Endothelial cell of umbilical vein (primary cell): ENCODE data around the gene TSPAN18.

ENCODE experiments used
- POLR2A ChIP-seq: IDR thresholded peaks from 2 replicates; pipeline ENCODE4 v1.6.1; 2012; ENCODE audit warnings: low read depth, mild to moderate bottlenecking, control low read depth, low read length
- TF ChIP-seq, protein P1 (sequence below), 2 donors: IDR thresholded peaks; 1 replicate in 1 of 2; 2 replicates in 1 of 2; pipeline ENCODE4 v1.5.1; 2011; ENCODE audit warnings: low read length in 2 of 2, mild to moderate bottlenecking in 2 of 2, moderate library complexity in 2 of 2, control low read depth in 1 of 2, inconsistent platforms in 1 of 2, low read depth in 1 of 2; ENCODE audit not compliant: insufficient read depth in 1 of 2; ENCODE audit errors: extremely low read depth in 1 of 2
- TF ChIP-seq, protein P2 (sequence below): IDR thresholded peaks from 2 replicates; pipeline ENCODE4 v1.6.1; 2011; ENCODE audit not compliant: insufficient read depth, insufficient read length

DNA sequence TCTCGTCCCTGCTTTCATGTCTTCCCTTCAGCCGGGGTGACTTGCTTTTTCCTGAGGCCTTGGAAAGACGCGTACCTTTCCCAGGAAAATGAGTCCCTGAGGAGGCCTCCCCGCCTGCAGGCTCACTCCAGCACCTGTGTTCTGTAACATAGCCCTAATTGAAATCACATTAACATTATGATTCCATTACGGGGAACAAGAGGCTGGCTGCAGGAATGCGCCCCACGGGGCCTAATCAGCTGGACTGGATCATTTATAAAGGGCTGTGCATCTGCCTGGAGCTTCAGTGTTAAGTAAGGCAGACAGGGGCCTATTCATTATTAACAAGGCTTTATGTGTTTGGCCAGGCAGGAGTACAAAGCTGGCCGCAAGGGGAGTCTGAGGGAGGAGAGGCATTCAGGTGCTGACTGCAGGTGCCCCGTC is 41.9 kb upstream of the TSPAN18 start:
- TF ChIP-seq, protein P1, sequence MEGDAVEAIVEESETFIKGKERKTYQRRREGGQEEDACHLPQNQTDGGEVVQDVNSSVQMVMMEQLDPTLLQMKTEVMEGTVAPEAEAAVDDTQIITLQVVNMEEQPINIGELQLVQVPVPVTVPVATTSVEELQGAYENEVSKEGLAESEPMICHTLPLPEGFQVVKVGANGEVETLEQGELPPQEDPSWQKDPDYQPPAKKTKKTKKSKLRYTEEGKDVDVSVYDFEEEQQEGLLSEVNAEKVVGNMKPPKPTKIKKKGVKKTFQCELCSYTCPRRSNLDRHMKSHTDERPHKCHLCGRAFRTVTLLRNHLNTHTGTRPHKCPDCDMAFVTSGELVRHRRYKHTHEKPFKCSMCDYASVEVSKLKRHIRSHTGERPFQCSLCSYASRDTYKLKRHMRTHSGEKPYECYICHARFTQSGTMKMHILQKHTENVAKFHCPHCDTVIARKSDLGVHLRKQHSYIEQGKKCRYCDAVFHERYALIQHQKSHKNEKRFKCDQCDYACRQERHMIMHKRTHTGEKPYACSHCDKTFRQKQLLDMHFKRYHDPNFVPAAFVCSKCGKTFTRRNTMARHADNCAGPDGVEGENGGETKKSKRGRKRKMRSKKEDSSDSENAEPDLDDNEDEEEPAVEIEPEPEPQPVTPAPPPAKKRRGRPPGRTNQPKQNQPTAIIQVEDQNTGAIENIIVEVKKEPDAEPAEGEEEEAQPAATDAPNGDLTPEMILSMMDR (IDR thresholded peaks at IDR 0.05; ENCODE audit: extremely low read depth in 1 of 2, insufficient read depth in 1 of 2, low read depth in 1 of 2, low read length in 2 of 2): no peak
- TF ChIP-seq, protein P2, sequence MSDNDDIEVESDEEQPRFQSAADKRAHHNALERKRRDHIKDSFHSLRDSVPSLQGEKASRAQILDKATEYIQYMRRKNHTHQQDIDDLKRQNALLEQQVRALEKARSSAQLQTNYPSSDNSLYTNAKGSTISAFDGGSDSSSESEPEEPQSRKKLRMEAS: no peak
- no peak for TF ChIP-seq POLR2A
